Measurements from ENCODE around the gene RBPJ.

The RBPJ gene

DNA sequence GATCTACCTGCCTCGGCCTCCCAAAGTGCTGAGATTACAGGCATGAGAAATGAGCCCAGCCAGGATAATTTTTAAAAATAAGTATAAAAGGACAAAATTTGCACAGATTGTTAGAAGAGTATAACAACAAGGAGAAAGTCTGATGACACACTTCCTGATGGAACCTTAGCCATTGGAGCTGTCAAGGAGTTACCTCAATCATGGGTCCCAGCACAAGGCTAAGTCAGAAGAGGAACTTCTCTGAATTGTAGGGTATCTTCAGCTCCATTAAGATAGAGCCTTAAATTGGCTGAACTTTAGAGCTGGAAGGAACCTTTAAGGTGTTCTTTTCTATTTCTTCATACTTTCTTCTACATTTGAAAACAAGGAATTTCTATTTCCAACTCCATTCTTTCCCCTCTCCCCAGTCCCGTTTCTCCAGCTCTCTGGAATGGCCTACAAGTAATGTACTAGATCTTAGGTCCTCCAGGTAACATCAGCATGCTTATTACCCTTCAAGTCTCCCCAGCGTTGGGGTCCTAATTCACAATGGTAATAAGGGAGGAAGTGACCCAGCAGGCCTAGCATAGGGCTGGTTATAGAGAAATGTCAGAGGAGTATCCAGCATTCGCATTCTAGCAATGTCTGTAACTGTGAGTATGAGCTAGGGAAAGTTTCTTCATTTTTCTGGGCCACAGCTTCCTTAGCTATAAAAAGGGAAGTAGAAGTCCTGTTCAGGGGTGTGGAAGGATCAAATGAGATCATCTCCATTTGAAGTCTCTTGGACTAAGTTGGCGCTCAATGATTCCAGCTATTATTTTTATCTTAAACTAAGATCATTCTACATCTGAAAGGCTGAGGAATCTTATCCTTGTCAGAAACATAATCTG is 18.5 kb upstream of the RBPJ start:
- Histone ChIP-seq H4K20me1 (ENCODE audit: insufficient read depth, low read length) (no peaks in the 10 kb centered on the region), H3K4me2 (ENCODE audit: low read depth, low read length) (no peak overlapping the region), H2AFZ (ENCODE audit: low read length) (no peak overlapping the region), H3K4me3 (ENCODE audit: low read length) (no peak overlapping the region), H3K9me2 (replicated peaks; ENCODE audit: insufficient read depth, low read length) (no peaks in the 10 kb centered on the region), H3K27me3 (replicated peaks; ENCODE audit: insufficient read depth, low read length) (no peaks in the 10 kb centered on the region), H3K4me1 (ENCODE audit: low read length) (peaks cover 11% of the 10 kb centered on the region; the same call in 1 of the 2 replicates), H3K79me2 (ENCODE audit: low read length) (no peaks in the 10 kb centered on the region), H3K27ac (ENCODE audit: low read length) (no peak overlapping the region), H3K9me3 (replicated peaks; ENCODE audit: insufficient read depth, low read length) (no peaks in the 10 kb centered on the region), H3K9ac (ENCODE audit: low read length) (no peak overlapping the region), H3F3A (ENCODE audit: insufficient read depth, low read length) (no peaks in the 10 kb centered on the region), H3K36me3 (replicated peaks; ENCODE audit: insufficient read depth, low read length) (no peaks in the 10 kb centered on the region)
- DNase-seq = no peak
- TF ChIP-seq EZH2 (optimal IDR thresholded peaks at IDR 0.05; ENCODE audit: low read depth, low read length) (no peak), EZH2phosphoT487 (IDR thresholded peaks at IDR 0.05; ENCODE audit: low read length) (no peak)
- TF ChIP-seq, protein P1, sequence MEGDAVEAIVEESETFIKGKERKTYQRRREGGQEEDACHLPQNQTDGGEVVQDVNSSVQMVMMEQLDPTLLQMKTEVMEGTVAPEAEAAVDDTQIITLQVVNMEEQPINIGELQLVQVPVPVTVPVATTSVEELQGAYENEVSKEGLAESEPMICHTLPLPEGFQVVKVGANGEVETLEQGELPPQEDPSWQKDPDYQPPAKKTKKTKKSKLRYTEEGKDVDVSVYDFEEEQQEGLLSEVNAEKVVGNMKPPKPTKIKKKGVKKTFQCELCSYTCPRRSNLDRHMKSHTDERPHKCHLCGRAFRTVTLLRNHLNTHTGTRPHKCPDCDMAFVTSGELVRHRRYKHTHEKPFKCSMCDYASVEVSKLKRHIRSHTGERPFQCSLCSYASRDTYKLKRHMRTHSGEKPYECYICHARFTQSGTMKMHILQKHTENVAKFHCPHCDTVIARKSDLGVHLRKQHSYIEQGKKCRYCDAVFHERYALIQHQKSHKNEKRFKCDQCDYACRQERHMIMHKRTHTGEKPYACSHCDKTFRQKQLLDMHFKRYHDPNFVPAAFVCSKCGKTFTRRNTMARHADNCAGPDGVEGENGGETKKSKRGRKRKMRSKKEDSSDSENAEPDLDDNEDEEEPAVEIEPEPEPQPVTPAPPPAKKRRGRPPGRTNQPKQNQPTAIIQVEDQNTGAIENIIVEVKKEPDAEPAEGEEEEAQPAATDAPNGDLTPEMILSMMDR (IDR thresholded peaks at IDR 0.05; ENCODE audit: low read length) = no peak

DNA sequence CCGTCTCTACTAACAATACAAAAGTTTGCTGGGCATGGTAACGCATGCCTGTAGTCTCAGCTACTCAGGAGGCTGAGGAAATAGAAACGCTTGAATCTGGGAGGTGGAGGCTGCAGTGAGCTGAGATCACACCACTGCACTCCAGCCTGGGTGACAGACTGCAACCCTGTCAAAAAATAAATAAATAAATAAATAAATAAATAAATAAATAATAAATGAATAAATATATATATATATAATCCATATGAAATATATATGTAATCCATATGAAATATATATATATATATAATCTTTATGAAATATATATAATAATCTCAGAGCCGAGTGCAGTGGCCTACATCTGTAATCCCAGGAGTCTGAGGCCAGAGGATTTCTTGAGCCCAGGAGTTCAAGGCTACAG is 17.8 kb upstream of the RBPJ start:
- no peak overlapping the region for H2AFZ ChIP-seq (ENCODE audit: low read length)
- no peak overlapping the region for H3K27ac ChIP-seq (ENCODE audit: low read length)
- no peak for DNase-seq
- H3F3A ChIP-seq (ENCODE audit: insufficient read depth, low read length) = no peaks in the 10 kb centered on the region
- no peaks in the 10 kb centered on the region for H3K36me3 ChIP-seq (replicated peaks; ENCODE audit: insufficient read depth, low read length)
- TF ChIP-seq EZH2phosphoT487 (IDR thresholded peaks at IDR 0.05; ENCODE audit: low read length) = no peak
- TF ChIP-seq, protein P1 (IDR thresholded peaks at IDR 0.05; ENCODE audit: low read length) = no peak
- no peak for TF ChIP-seq EZH2 (optimal IDR thresholded peaks at IDR 0.05; ENCODE audit: low read depth, low read length)
- H3K9me3 ChIP-seq (replicated peaks; ENCODE audit: insufficient read depth, low read length) = no peaks in the 10 kb centered on the region
- no peaks in the 10 kb centered on the region for H3K27me3 ChIP-seq (replicated peaks; ENCODE audit: insufficient read depth, low read length)
- H3K9ac ChIP-seq (ENCODE audit: low read length) = no peak overlapping the region
- H3K9me2 ChIP-seq (replicated peaks; ENCODE audit: insufficient read depth, low read length) = no peaks in the 10 kb centered on the region
- H3K4me1 ChIP-seq (ENCODE audit: low read length) = peaks cover 11% of the 10 kb centered on the region; the same call in 1 of the 2 replicates
- H4K20me1 ChIP-seq (ENCODE audit: insufficient read depth, low read length) = no peaks in the 10 kb centered on the region
- no peak overlapping the region for H3K4me3 ChIP-seq (ENCODE audit: low read length)
- no peak overlapping the region for H3K4me2 ChIP-seq (ENCODE audit: low read depth, low read length)
- no peaks in the 10 kb centered on the region for H3K79me2 ChIP-seq (ENCODE audit: low read length)

DNA sequence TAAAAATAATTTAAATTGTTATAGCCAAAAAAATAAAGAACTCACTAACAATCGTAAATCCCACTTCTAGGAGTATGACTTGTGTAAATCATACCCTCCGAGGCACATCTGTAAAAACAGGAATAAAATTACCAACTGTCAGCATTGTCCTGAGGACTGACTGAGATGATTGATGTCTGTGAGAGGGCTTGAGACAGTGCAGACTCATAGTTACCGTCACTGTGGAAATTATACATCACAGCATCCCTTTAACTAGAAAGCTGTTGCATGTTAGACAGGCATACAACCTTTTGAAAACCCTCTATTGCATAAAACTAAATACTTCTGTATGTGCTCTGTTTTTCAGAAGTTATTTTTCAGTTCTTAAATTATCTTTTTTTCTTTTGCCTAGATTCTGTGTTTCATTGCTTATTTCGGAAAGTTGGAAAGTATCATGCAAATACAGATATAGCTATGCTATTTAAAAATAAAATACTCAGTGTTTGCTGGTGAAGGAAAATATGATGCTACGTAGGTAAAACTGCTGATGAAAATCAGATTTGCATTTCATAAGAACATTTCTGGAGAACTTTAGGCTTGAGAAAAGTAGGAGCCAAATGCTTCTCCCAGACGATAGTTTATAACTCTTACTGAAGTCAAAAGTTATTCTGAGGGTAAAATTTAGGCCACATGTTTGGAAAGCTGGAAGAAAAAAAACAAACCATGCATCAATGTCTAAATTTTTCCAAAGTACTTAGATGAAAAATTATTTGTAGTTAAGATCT is 13.6 kb upstream of the RBPJ start:
- H3K27me3 ChIP-seq (replicated peaks; ENCODE audit: insufficient read depth, low read length) = no peaks in the 10 kb centered on the region
- no peaks in the 10 kb centered on the region for H3K9me3 ChIP-seq (replicated peaks; ENCODE audit: insufficient read depth, low read length)
- no peaks in the 10 kb centered on the region for H3K36me3 ChIP-seq (replicated peaks; ENCODE audit: insufficient read depth, low read length)
- no peaks in the 10 kb centered on the region for H3K79me2 ChIP-seq (ENCODE audit: low read length)
- DNase-seq = no peak
- H4K20me1 ChIP-seq (ENCODE audit: insufficient read depth, low read length) = no peaks in the 10 kb centered on the region
- no peak overlapping the region for H3K9ac ChIP-seq (ENCODE audit: low read length)
- no peaks in the 10 kb centered on the region for H3K4me1 ChIP-seq (ENCODE audit: low read length)
- no peaks in the 10 kb centered on the region for H3K9me2 ChIP-seq (replicated peaks; ENCODE audit: insufficient read depth, low read length)
- no peak overlapping the region for H3K4me2 ChIP-seq (ENCODE audit: low read depth, low read length)
- H2AFZ ChIP-seq (ENCODE audit: low read length) = no peak overlapping the region
- no peak overlapping the region for H3K4me3 ChIP-seq (ENCODE audit: low read length)
- H3F3A ChIP-seq (ENCODE audit: insufficient read depth, low read length) = no peaks in the 10 kb centered on the region
- no peak overlapping the region for H3K27ac ChIP-seq (ENCODE audit: low read length)
- TF ChIP-seq EZH2 (optimal IDR thresholded peaks at IDR 0.05; ENCODE audit: low read depth, low read length) (no peak), EZH2phosphoT487 (IDR thresholded peaks at IDR 0.05; ENCODE audit: low read length) (no peak)
- TF ChIP-seq, protein P1 (IDR thresholded peaks at IDR 0.05; ENCODE audit: low read length) = no peak

Measured in MM.1S (cell line).